Activated CD8-positive, alpha-beta memory T cell treated with anti-CD3 and anti-CD28 coated beads, Interleukin-2, amount 50 U/mL, for 4 hours (primary cell): ENCODE results near the gene PODXL2.

Experiments
- DNase-seq: peaks from one replicate; pipeline ENCODE4 v3.0.0-alpha.2; 2020

The PODXL2 gene

DNA sequence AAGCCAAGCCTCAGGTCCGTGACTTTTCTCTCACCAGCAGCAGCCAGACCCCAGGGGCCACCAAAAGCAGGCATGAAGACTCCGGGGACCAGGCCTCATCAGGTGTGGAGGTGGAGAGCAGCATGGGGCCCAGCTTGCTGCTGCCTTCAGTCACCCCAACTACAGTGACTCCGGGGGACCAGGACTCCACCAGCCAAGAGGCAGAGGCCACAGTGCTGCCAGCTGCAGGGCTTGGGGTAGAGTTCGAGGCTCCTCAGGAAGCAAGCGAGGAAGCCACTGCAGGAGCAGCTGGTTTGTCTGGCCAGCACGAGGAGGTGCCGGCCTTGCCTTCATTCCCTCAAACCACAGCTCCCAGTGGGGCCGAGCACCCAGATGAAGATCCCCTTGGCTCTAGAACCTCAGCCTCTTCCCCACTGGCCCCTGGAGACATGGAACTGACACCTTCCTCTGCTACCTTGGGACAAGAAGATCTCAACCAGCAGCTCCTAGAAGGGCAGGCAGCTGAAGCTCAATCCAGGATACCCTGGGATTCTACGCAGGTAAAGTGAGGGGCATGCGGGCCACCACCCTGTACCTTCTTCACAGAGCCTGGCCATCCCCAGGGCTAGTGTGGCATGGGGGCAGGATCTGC, 31.8 kb downstream of the PODXL2 start:
- DNase-seq, result no peak

DNA sequence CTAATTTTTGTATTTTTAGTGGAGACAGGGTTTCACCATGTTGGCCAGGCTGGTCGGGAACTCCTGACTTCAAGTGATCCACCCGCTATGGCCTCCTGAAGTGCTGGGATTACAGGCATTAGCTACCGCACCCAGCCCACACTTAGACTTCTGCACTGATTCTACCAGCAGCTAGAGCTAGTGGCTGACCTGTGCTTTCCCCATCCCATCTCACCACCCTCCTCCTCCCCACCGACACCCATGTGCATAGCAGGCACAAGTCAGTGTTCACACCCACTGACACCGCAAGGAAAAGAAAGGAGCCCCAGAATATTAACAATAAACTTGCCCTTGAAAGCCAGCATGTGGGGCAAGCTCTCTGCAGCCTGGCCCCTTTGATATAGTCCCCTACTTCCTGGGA, 32.6 kb downstream of the PODXL2 start:
- DNase-seq, result no peak

DNA sequence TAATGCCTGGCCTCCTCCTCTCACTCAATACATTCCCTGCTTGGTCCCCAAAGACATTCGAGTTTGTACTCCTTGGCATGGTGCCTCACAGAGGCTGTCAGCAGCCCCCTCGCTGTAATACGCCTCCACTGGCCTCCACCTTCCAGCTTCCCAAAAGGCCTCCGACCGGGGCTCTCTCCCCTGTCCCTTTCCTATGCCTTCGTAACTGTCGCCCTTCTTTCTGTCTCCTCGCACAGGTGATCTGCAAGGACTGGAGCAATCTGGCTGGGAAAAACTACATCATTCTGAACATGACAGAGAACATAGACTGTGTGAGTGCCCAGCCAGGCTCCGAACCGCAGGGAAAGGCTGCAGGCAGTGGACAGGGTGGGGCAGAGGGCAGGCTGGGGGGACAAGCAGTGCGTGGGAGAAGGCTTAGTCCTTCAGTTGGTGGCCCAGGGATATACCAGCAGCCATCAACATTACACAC, 33.0 kb downstream of the PODXL2 start:
- no peak for DNase-seq

DNA sequence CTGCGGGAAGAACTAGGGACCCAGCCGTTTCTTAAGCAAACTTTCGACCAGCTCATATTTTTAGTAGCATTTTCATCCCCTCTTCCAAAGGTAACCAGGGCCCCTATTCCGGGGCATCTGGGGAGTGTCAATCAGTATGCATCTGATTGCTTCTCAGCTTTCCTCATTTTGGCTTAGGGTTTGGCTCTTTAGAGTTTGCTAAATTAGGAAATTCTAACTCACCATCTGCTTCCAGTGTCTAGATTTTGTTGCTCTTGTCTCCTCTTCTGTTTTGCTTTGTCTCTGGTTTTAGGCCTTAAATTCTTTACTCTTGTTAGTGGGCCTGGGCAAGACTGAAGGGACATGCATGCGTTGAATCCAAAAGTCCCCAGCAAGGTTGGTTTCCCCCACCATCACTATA, 34.2 kb downstream of the PODXL2 start:
- no peak for DNase-seq

DNA sequence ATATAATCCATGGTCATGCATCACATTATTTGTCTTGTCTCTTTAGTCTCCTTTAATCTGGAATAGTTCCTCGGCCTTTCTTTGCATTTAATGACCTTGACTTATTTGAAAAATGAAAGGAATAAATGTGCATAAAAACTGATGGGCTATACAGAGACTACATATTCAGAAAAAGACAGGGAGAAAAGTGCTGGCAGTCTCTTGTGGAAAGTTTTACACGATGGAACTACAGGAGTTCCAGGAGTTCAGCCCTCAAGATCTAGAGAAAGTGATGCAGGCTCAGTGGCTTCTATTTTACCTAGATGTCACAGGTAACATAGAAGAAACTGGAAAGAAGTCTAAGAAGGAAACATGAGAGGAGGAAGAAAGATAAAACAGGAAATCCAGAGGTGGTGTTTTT, 36.2 kb downstream of the PODXL2 start:
- no peak for DNase-seq

DNA sequence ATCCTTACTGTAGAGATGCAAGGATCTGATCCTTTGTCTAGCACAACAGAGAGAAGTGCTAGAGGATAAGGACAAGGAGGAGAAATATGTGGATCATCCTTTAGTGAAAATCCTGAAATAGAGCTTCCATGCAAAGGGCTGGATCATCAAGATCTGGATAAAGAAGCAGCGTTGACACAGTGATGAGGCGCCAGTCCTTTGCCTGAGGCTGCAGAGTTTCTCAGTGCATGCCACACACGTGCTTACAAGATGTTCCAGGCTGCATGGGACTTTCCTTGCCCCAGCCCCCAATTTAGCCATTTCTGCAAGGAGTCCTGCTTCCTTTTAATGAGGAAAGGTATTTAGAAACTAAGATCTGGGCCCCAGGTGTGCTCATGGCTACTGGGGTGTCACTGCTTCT, 36.6 kb downstream of the PODXL2 start:
- DNase-seq, result no peak

DNA sequence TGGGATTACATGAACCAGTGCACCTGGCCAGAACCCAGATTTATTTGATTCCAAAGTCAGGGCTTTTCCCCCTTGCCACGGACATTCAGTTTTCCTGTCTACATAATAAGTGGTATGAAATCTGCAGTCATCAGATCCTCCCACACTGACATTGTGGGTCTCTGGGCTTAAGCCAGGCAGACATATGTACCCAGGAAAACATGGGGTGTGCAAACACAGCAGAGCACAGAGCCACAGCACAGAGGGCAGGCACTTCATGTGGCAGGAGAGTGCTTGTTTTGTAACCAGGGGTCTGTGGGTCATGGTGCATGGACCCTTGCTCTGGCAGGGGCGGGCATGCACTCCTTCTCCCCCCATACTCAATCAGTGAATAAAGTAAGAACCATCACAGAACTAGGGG, 37.7 kb downstream of the PODXL2 start:
- no peak for DNase-seq

DNA sequence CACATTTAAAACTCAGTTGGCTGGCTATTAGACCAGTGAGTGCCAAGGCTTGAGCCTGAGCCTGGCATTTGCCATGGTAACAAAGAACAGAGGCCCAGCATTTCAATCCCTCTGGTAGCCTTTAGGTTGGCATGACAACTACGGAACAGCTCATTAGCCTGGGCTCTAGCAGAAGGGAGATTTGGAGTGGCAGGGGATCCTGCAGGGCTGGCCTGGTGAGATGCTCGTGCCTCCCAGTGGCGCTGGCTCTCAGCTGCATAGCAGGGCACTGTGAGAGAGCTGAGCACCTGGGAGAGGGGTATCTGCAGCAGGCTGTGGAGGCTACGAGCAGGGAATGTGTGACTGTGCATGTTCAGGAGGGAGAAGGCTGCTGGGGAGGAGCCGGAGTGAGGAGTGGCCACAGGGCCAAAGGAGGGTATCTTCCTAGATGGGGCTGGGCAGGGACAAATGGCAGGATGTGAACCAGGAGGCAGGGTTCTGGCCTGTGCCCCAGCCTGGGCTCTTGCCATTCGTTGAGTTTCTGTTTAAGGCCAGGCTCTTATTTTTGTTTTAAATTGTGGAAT, 38.2 kb downstream of the PODXL2 start:
- DNase-seq, result no peak

DNA sequence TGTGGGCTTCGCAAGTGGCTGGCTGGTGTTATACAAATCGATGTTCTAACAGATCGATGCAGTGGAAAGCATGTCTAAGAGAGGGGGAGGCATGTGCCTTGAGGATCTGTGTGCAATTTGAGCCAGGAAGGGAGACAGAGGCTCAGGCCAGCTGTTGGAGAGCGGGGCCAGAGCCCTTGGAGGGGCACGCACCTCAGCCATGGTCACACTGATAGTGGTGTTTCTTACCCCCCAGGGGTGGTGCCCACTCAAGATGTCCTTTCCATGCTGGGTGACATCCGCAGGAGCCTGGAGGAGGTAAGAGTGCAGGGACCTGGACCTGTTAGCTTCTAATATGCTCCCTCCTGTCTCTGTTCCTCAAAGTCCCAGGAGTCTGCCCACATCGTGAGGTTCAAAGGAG, 39.9 kb downstream of the PODXL2 start:
- no peak for DNase-seq

DNA sequence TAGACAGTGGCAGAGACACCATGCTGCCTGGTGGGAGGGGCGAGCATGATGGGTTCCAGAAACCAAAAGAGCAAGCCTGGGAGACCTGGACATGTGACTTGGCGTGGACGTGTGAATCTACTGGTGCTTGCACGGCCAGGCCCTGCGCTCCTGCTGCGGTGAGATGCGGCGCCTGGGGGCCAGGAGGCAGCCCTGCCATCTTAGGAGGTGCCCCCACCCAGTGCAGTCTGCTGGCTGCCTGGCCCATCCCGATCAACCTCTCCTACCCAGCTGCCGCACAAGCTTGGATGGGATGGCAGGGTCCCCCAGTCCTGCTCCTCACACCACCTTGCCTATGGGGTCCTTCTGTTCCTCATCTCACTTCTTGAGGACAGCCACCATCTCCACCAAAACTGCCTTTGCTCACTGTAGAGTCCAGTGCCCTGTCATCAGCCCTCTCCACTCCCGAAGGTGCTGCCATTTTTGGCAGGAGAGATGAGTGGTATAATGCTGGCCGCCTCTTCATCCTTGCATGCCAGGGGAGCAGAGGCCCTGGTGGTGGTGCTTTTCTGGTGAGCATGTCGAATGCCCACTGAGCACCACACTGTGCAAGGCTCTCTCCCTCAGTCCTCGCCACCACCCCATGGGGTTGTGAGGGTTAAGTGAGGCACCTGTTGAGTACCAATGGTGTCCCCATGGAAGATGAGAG, 40.7 kb downstream of the PODXL2 start:
- no peak for DNase-seq

DNA sequence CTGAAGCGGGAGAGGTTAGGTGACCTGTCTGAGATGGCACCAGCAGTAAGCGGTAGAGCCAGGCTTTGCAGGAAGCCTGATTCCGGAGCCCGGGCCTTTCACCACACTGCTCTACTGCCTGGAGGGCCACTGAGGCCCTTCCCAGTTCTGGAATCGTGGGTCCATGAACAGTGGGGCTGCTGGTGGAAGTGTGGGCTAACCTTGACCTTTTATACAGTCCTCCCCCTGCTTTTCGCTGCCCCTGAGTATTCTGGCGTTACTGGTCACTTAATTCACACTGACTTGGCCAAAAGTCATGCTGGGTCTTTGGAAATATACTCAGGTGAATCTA, 41.2 kb downstream of the PODXL2 start:
- DNase-seq, result no peak

DNA sequence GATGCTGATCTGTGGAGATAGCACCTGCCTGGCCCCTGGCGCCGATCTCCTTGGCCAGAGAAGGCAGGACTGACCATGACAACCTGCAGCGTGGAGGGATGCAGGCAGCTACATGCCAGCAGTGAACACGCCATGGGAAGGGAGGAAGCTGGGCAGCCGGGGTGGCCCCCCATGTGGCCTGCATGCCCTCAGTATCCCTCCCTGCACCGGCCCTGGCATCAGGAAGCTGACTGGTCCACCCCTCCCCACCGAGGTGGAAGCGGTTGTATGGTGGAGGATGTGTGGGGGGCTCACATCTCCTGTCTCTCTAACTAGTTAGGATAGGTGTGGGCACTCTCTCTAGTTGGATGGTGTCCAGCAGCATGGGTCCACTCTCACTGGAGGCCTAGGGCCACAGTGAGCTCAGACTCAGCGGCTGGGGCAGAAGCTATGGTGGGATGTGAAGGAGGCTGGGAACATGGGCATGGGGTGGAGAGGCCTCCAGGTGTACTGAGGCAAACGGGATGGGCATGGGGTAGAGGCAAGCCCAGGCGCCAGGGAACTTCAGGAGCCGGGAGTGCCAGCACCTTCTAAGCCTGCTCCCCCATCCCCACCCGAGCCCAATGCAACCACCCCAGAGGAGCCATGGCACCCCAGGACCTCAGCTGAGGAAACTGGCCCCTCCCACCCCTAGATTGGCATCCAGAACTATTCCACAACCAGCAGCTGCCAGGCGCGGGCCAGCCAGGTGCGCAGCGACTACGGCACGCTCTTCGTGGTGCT, 42.0 kb downstream of the PODXL2 start:
- no peak for DNase-seq

DNA sequence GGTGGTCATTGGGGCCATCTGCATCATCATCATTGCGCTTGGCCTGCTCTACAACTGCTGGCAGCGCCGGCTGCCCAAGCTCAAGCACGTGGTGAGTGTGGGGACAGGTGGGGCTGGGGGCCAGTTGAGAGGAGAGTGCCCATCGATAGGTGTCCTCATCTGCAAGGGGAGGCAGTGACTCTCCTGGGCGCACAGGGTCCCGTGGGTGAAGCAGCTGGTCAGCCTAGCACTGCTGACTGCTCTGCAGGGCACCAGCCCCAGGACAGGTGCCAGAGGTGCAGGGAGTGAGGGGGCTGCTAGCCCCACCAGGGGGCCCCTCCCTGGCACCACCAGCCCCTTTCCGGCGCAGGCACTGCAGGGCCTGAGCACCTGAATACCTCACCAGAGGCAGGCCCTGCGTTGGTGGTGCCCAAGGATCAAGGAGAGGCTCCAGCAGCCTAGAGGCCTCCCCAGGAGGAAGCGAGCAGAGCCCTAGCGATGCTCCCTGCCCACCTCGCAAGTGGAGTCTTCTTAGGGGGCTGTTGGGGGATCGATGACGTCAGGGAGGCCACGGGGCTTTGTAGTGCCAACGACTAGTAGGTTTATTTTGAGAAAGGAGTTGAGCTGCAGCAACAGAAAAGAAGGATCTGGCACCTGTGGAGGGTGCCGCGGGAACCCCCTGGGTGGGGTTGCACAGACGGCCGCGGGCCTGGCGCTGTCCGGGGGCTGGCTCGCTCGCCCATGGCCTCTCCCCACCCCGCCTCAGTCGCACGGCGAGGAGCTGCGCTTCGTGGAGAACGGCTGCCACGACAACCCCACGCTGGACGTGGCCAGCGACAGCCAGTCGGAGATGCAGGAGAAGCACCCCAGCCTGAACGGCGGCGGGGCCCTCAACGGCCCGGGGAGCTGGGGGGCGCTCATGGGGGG, 42.8 kb downstream of the PODXL2 start:
- DNase-seq, result peak; percentile 50

DNA sequence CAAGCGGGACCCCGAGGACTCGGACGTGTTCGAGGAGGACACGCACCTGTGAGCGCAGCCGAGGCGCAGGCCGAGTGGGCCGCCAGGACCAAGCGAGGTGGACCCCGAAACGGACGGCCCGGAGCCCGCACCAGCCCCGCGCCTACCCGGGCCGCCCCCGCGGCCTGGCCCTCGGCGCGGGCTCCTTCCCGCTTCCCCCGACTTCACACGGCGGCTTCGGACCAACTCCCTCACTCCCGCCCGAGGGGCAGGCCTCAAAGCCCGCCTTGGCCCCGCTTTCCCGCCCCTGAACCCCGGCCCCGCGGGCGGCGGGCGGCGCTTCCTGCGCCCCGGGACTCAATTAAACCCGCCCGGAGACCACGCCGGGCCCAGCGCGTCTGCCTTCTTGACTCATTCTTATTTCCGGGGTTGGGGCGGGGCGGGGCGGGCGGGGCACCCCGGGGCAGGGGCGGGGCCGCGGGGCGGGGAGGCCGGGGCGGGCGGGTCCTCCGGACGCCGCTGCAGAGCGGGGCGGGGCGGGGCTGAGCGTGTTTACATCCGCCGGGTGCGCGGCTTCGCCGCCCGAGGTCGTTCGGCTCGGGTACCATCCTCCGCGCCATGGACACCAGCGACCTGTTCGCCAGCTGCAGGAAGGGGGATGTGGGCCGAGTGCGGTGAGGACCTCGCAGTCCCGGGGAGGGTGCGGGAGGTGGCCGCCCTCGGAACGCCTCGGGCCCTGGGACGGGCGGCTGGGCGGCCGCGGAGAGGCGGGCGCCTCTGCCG, 43.6 kb downstream of the PODXL2 start, which contains the start of gene ABTB1:
ABTB1 (plus strand) TSS at position 524 of the 762 bp plus-strand sequence; CDS start at position 598, 74 bp downstream.
- peak; percentile 86 for DNase-seq

DNA sequence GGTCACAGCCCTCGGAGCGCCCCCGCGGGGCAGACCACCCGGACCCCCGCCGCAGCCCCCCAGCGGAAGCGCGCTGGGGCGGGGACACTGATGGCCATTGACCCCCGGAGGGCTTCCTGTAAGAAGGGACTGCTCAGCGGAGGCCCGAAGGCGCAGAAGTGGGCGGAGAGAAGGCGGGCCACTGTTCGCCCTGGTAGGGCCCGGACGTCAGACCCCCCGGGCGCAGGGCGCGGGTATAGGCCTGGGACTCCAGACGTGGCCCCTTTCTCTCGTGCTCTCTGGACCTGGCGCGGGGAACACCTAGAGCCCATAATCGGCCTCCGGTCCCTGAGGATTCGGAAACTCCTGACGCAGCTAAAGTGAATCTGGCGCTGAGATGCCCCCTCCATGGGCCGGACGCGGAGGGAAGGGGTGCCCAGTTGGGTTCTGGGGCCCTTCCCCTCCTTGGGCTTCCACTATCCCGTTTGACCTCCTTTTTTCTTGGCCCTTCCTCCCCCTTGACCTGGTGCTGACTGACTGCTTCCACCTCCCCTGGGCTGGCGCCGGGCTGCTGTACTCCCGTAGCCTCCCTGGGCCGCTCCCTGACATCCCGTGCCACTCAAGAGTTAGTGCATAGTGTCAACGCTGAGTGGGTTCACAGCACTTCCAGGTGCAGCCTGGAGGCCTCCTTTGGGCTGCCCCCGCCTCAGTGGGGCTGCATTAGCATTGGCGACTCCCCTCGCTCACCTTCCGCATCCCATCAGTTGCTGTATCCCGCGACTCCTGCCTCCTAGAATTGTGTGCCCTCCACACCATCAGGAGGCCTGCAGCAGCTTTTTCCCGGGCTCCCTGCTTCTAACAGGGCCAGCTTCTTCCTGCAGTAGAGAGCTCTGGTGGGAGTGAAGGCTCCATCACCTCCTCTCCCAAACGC, 44.5 kb downstream of the PODXL2 start:
- peak; percentile 57 for DNase-seq

DNA sequence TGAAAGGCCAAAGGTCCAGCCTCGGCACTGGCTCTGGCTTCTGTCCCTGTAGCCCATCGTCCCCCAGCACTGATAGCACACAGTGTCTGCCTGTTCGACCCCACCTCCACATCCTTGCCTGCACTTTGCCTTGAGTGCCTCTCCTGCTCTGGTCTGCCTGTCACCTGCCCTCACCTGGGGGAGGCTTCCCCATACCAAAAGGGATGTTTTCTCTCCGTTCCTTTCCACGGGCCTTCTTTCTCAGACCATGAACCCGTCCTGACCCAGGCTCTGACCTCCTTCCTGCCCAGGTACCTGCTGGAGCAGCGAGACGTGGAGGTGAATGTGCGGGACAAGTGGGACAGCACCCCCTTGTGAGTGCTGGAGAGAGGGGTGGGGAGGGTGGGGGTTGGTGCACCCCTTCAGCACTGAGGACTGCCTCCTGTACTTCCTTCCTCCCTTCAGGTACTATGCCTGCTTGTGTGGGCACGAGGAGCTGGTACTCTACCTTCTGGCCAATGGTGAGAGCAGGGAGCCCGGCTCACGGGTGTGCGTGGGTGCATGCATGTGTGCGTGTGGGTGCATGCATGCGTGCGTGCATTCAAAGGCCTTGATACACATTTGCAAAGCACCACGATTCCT, 45.2 kb downstream of the PODXL2 start:
- DNase-seq, result no peak

DNA sequence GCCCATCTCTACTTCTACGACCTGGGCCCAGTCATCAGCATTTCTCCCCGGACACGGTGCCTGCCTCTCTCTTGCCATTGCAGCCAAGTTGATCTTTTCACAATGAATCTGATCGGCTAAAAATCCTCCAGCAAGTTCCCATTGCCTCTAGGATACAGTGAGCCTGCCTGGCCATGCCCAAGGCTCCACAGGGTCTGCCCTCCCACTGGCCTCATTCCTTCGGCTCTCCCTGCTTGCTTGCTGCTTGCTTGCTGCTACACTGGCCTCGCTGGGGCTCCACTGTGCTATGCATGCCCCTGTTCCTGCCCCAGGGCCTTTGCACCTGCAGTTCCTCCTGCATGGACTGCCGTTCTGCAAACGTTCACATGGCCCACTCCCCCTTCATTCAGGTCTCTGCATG, 45.8 kb downstream of the PODXL2 start:
- no peak for DNase-seq

DNA sequence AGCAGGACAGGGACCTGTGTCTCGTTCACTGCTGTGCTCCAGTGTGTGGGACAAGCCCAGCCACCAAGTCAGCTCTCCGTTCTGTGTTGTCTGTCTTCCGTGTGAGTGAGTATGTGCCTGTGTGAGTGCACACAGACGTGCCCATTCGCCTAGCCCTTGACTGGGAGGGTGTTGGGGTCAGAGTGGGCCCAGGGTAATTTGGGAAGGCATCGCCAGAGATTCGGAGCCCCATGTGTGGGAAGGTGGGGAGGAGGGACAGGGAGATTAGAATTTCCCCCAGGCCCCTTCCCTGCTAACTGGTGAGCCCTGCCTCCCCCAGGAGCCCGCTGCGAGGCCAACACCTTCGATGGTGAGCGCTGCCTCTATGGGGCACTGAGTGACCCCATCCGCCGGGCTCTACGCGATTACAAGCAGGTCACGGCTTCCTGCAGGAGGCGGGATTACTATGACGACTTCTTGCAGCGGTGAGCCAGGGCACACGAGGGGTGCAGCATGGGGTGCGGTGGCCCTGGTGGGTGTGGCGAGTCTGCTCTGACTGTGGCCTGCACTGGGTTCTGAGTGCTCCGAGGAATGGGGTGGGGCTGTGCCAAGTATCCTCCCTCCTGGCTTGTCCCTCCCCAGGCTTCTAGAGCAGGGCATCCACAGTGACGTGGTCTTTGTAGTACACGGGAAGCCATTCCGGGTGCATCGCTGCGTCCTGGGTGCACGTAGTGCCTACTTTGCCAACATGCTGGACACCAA, 46.8 kb downstream of the PODXL2 start:
- DNase-seq, result no peak

DNA sequence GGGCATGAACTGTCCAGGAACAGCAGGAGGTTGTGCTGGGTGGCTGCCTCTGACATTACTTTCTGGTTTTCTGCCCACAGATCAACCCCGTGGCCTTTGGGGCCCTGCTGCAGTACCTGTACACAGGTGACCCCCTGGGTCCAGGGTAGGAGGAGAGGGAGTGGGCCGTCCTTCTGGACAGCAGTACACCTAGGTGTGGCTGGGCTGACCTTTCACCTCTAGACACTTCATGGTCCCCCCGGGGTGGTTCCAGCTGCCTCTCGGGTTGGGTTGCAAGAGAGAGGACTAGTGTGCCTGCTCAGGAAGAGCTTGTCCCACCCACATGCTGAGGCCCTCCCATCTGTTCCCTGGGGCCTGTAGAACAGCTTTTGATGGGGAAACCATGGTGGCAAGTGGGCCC, 47.5 kb downstream of the PODXL2 start:
- no peak for DNase-seq

DNA sequence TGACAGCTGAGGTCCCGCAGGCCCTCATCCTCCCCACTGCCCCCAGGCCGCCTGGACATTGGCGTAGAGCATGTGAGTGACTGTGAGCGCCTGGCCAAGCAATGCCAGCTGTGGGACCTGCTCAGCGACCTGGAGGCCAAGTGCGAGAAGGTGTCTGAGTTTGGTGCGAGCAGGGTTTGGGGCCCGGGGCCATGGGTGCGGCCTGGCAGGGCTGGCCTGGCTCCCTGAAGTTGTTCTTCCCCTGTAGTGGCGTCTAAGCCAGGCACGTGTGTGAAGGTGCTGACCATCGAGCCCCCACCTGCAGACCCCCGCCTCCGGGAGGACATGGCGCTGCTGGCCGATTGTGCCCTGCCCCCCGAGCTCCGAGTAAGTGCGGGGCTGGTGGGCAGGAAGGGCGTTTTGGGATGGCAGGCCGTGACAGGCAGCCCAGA, 48.0 kb downstream of the PODXL2 start:
- no peak for DNase-seq
